GM23248 (cell line): ENCODE measurements around the gene IQCF2. TPM values are rescaled to one million over a fixed set of nuclear protein-coding genes. Genes with fewer than 3 reads are reported as not detected.
"Not testable (repeated sequence)": the region's sequence is repeated elsewhere in the genome, so short reads cannot be mapped to it uniquely, and the experiment has no call there.

Source experiments
- DNase-seq: peaks from one replicate; pipeline ENCODE4 v3.0.0-alpha.2; 2015
- H2AFZ ChIP-seq: fragments of 200-600 bp; sonication (generic); 2 replicates; pipeline ENCODE4 v1.6.1; 2016; ENCODE audit warnings: antibody characterized with exemption
- H3F3A ChIP-seq: fragments of 200-600 bp; sonication (generic); 2 replicates; pipeline ENCODE4 v1.6.1; 2016; ENCODE audit warnings: mild to moderate bottlenecking, antibody characterized with exemption, mixed run types; ENCODE audit not compliant: insufficient read depth
- H3K27ac ChIP-seq: fragments of 200-600 bp; sonication (generic); 2 replicates; pipeline ENCODE4 v1.5.1; 2016; ENCODE audit warnings: mild to moderate bottlenecking
- H3K27me3 ChIP-seq: fragments of 200-600 bp; sonication (generic); replicated peaks from 2 replicates; pipeline ENCODE4 v1.6.1; 2016; ENCODE audit warnings: mild to moderate bottlenecking; ENCODE audit not compliant: insufficient read depth
- H3K36me3 ChIP-seq: fragments of 200-600 bp; sonication (generic); 2 replicates; pipeline ENCODE4 v1.6.1; 2016; ENCODE audit warnings: low read depth, mild to moderate bottlenecking
- H3K4me1 ChIP-seq: fragments of 200-600 bp; sonication (generic); 2 replicates; pipeline ENCODE4 v1.6.1; 2016; ENCODE audit warnings: mild to moderate bottlenecking; ENCODE audit not compliant: insufficient read depth
- H3K4me2 ChIP-seq: fragments of 200-600 bp; sonication (generic); one replicate; pipeline ENCODE4 v1.6.1; 2016; ENCODE audit warnings: mild to moderate bottlenecking; ENCODE audit not compliant: unreplicated experiment
- H3K4me3 ChIP-seq: fragments of 200-600 bp; sonication (generic); 2 replicates; pipeline ENCODE4 v1.5.1; 2016; ENCODE audit warnings: mild to moderate bottlenecking
- H3K79me2 ChIP-seq: fragments of 200-600 bp; sonication (generic); 2 replicates; pipeline ENCODE4 v1.6.1; 2016; ENCODE audit warnings: mild to moderate bottlenecking; ENCODE audit not compliant: insufficient read depth
- H3K9ac ChIP-seq: fragments of 200-600 bp; sonication (generic); 2 replicates; pipeline ENCODE4 v1.6.1; 2016; ENCODE audit warnings: mild to moderate bottlenecking
- H3K9me2 ChIP-seq: fragments of 200-600 bp; sonication (generic); 2 replicates; pipeline ENCODE4 v1.6.1; 2016; ENCODE audit warnings: mixed run types, mild to moderate bottlenecking, moderate library complexity; ENCODE audit not compliant: insufficient read depth
- H3K9me3 ChIP-seq: fragments of 200-600 bp; sonication (generic); one replicate; pipeline ENCODE4 v1.6.1; 2017; ENCODE audit warnings: low read depth
- H4K20me1 ChIP-seq: fragments of 200-600 bp; sonication (generic); 2 replicates; pipeline ENCODE4 v1.6.0; 2016; ENCODE audit not compliant: insufficient read depth
- EZH2 ChIP-seq: fragments of 200-600 bp; sonication (generic); IDR thresholded peaks from 2 replicates; pipeline ENCODE4 v1.6.1; 2018; ENCODE audit warnings: antibody characterized with exemption, mild to moderate bottlenecking; ENCODE audit not compliant: insufficient read depth, poor library complexity, severe bottlenecking
- EZH2phosphoT487 ChIP-seq: fragments of 200-600 bp; sonication (generic); IDR thresholded peaks from 2 replicates; pipeline ENCODE4 v1.6.1; 2018; ENCODE audit warnings: antibody characterized with exemption, moderate library complexity, mild to moderate bottlenecking, low read depth; ENCODE audit not compliant: insufficient read depth
- WGBS, 2 experiments: methylation state at CpG; one replicate each; pipeline ENCODE4 v1.1.6; 2015 to 2017; ENCODE audit warnings: low lambda C conversion rate in 2 of 2, low coverage in 1 of 2; ENCODE audit errors: missing lambda C conversion rate in 2 of 2; 5-methylcytosine and 5-hydroxymethylcytosine counted together
- in situ Hi-C: fragments of 300-500 bp; cut with MboI; formaldehyde crosslinking; loops from 2 replicates; pipeline ENCODE4 v1.15.0; 2020
- polyA plus RNA-seq: library from polyadenylated mRNA; unstranded; fragments of >200 nt; fragmentation: Nextera tagmentation; extraction: Ambion mirVana; gene quantifications from 2 replicates; pipeline ENCODE4 v1.2.1, GENCODE V29; 2016
- total RNA-seq: library from RNA; depleted of rRNA; stranded (reverse); fragments of >200 nt; shearing (Covaris generic); gene quantifications from 2 replicates; pipeline ENCODE4 v1.2.3, GENCODE V29; 2014

The IQCF2 gene
- total and polyA plus RNA-seq, 2 experiments from 2014 or later: not detected

- TF ChIP-seq EZH2phosphoT487 (no peak), EZH2 (no peak)
- in situ Hi-C loops: no loop called here
- H4K20me1 ChIP-seq: no peaks in the 10 kb centered on the region
- no peak overlapping the region for H3K4me2 ChIP-seq
- WGBS, 2 experiments: 7 to 21% methylated on average over 1 of the region's 1 CpG
- DNase-seq: no peak
- H3K79me2 ChIP-seq: no peaks in the 10 kb centered on the region
- no peaks in the 10 kb centered on the region for H3K4me1 ChIP-seq
- no peak overlapping the region for H3K27ac ChIP-seq
- no peak overlapping the region for H2AFZ ChIP-seq
- no peaks in the 10 kb centered on the region for H3F3A ChIP-seq
- H3K36me3 ChIP-seq: no peaks in the 10 kb centered on the region
- no peaks in the 10 kb centered on the region for H3K9me3 ChIP-seq
- H3K9me2 ChIP-seq: no peaks in the 10 kb centered on the region
- H3K9ac ChIP-seq: no peak overlapping the region
- H3K27me3 ChIP-seq: no peaks in the 10 kb centered on the region
- no peak overlapping the region for H3K4me3 ChIP-seq
Measured at GRCh38 chr3:51828297-51828696, 33.1 kb upstream of the IQCF2 start.

GRCh38 chr3:51830345-51830744, 31.1 kb upstream of the IQCF2 start:
- Histone ChIP-seq H3K9me3 (no peaks in the 10 kb centered on the region), H3K4me1 (no peaks in the 10 kb centered on the region), H3K27ac (no peak overlapping the region), H3K9me2 (no peaks in the 10 kb centered on the region), H3K9ac (no peak overlapping the region), H3K36me3 (no peaks in the 10 kb centered on the region), H3K79me2 (no peaks in the 10 kb centered on the region), H2AFZ (no peak overlapping the region), H3K4me3 (no peak overlapping the region), H3K27me3 (no peaks in the 10 kb centered on the region; the same call in 1 of the 2 replicates), H4K20me1 (no peaks in the 10 kb centered on the region), H3K4me2 (no peak overlapping the region), H3F3A (no peaks in the 10 kb centered on the region)
- TF ChIP-seq EZH2phosphoT487: no peak
- no peak for TF ChIP-seq EZH2
- WGBS, 2 experiments: 53 to 65% methylated on average over 13 of the region's 13 CpGs
- no peak for DNase-seq
- in situ Hi-C loops: no loop called here

GRCh38 chr3:51830836-51831385, 30.5 kb upstream of the IQCF2 start:
- WGBS, 2 experiments: 30 to 31% methylated on average over 4 of the region's 4 CpGs
- DNase-seq: no peak
- Histone ChIP-seq H3K9ac (no peak overlapping the region), H3K79me2 (no peaks in the 10 kb centered on the region), H3K4me1 (no peaks in the 10 kb centered on the region), H4K20me1 (no peaks in the 10 kb centered on the region), H3K9me2 (no peaks in the 10 kb centered on the region), H3K27ac (no peak overlapping the region), H3K27me3 (no peaks in the 10 kb centered on the region; the same call in 1 of the 2 replicates), H2AFZ (no peak overlapping the region), H3K9me3 (no peaks in the 10 kb centered on the region), H3F3A (no peaks in the 10 kb centered on the region), H3K4me2 (no peak overlapping the region), H3K4me3 (no peak overlapping the region), H3K36me3 (no peaks in the 10 kb centered on the region)
- TF ChIP-seq EZH2phosphoT487 (no peak), EZH2 (no peak)
- in situ Hi-C loops: no loop called here

- Histone ChIP-seq H2AFZ (no peak overlapping the region), H3K9ac (no peak overlapping the region), H3K79me2 (no peaks in the 10 kb centered on the region), H3F3A (no peaks in the 10 kb centered on the region), H3K27me3 (no peaks in the 10 kb centered on the region; the same call in none of the 2 replicates), H3K4me1 (no peaks in the 10 kb centered on the region), H3K9me3 (no peaks in the 10 kb centered on the region), H3K27ac (no peak overlapping the region), H3K36me3 (no peaks in the 10 kb centered on the region), H4K20me1 (no peaks in the 10 kb centered on the region), H3K4me3 (no peak overlapping the region), H3K9me2 (no peaks in the 10 kb centered on the region), H3K4me2 (no peak overlapping the region)
- 47 to 51% methylated on average over 5 of the region's 5 CpGs for WGBS, 2 experiments
- in situ Hi-C loops: no loop called here
- no peak for DNase-seq
- TF ChIP-seq EZH2phosphoT487: no peak
Measured at GRCh38 chr3:51836606-51837005, 24.8 kb upstream of the IQCF2 start.

- 42 to 50% methylated on average over 7 of the region's 7 CpGs for WGBS, 2 experiments
- in situ Hi-C loops: no loop called here
- DNase-seq: no peak
Measured at GRCh38 chr3:51845129-51845528, 16.3 kb upstream of the IQCF2 start.

GRCh38 chr3:51855411-51855810, 6.0 kb upstream of the IQCF2 start:
- H3K9me2 ChIP-seq, H4K20me1 ChIP-seq, H3K4me1 ChIP-seq, H3K27ac ChIP-seq, H3K9ac ChIP-seq, H3K79me2 ChIP-seq, H3K4me2 ChIP-seq, in situ Hi-C loops, H3K27me3 ChIP-seq, H3F3A ChIP-seq, H3K4me3 ChIP-seq, H3K36me3 ChIP-seq, H2AFZ ChIP-seq, H3K9me3 ChIP-seq, DNase-seq: not testable (repeated sequence)
- WGBS, 2 experiments: 31 to 56% methylated on average over 1 of the region's 1 CpG

More at GRCh38 chr3:51845129-51845528, 16.3 kb upstream of the IQCF2 start:
- TF ChIP-seq EZH2phosphoT487: no peak
- no peak for TF ChIP-seq EZH2
- Histone ChIP-seq H3K36me3 (no peaks in the 10 kb centered on the region), H2AFZ (no peak overlapping the region), H3K9me3 (no peaks in the 10 kb centered on the region), H3K4me2 (no peak overlapping the region), H3F3A (no peaks in the 10 kb centered on the region), H3K9ac (no peak overlapping the region), H3K4me1 (no peaks in the 10 kb centered on the region), H3K27ac (no peak overlapping the region), H3K9me2 (no peaks in the 10 kb centered on the region), H3K4me3 (no peak overlapping the region), H3K79me2 (no peaks in the 10 kb centered on the region), H4K20me1 (no peaks in the 10 kb centered on the region), H3K27me3 (no peaks in the 10 kb centered on the region; the same call in 1 of the 2 replicates)
